PFSK-1 (cell line): ENCODE measurements around the gene ACSF2.

Experiments
- FOXP2 ChIP-seq: optimal IDR thresholded peaks from 2 replicates; pipeline ENCODE3; 2011; ENCODE audit warnings: borderline replicate concordance, control low read depth, inconsistent platforms; ENCODE audit not compliant: insufficient read depth; ENCODE audit errors: extremely low read length, extremely low read depth
- POLR2AphosphoS5 ChIP-seq: IDR thresholded peaks from 2 replicates; pipeline ENCODE4 v1.6.1; 2012; ENCODE audit warnings: low read depth, mild to moderate bottlenecking, control low read depth, low read length, moderate library complexity
- REST ChIP-seq, 2 experiments: IDR thresholded peaks; 2 replicates each; pipeline versions ENCODE4 v1.6.1 to v1.8.0; 2011 to 2012; ENCODE audit warnings: low read depth in 2 of 2, low read length in 2 of 2, control low read depth in 1 of 2, inconsistent platforms in 1 of 2, mild to moderate bottlenecking in 1 of 2, moderate library complexity in 1 of 2; ENCODE audit not compliant: insufficient read depth in 1 of 2
- SIN3A ChIP-seq: IDR thresholded peaks from 2 replicates; pipeline ENCODE4 v1.6.1; 2012; ENCODE audit warnings: mild to moderate bottlenecking, low read length, moderate library complexity, borderline replicate concordance; ENCODE audit not compliant: insufficient read depth
- TAF1 ChIP-seq: IDR thresholded peaks from 2 replicates; pipeline ENCODE4 v1.6.1; 2012; ENCODE audit warnings: low read length, control low read depth, borderline replicate concordance; ENCODE audit not compliant: insufficient read depth

Gene ACSF2

GRCh38 chr17:50518384-50519023 is 92.5 kb downstream of the ACSF2 start:
- no peak for TF ChIP-seq REST (IDR thresholded peaks at IDR 0.05; ENCODE audit: insufficient read depth in 1 of 2, low read depth in 2 of 2, low read length in 2 of 2)
- no peak for TF ChIP-seq POLR2AphosphoS5

- TF ChIP-seq FOXP2 (no peak), REST (IDR thresholded peaks at IDR 0.05; ENCODE audit: insufficient read depth in 1 of 2, low read depth in 2 of 2, low read length in 2 of 2) (no peak), POLR2AphosphoS5 (no peak), SIN3A (no peak), TAF1 (no peak)
These were observed 93.3 kb downstream of the ACSF2 start for GRCh38 chr17:50519141-50519834.

- TF ChIP-seq POLR2AphosphoS5, result no peak
- TF ChIP-seq FOXP2, result no peak
- TF ChIP-seq TAF1, result no peak
- no peak for TF ChIP-seq SIN3A
- no peak for TF ChIP-seq REST (IDR thresholded peaks at IDR 0.05; ENCODE audit: insufficient read depth in 1 of 2, low read depth in 2 of 2, low read length in 2 of 2)
These were observed 94.5 kb downstream of the ACSF2 start for GRCh38 chr17:50520483-50520882.

- no peak for TF ChIP-seq SIN3A
- no peak for TF ChIP-seq TAF1
- no peak for TF ChIP-seq REST (IDR thresholded peaks at IDR 0.05; ENCODE audit: insufficient read depth in 1 of 2, low read depth in 2 of 2, low read length in 2 of 2)
- no peak for TF ChIP-seq FOXP2
- no peak for TF ChIP-seq POLR2AphosphoS5
These were observed 95.5 kb downstream of the ACSF2 start for GRCh38 chr17:50521514-50521913.
